Osteocyte (in vitro differentiated cells): Measurements from ENCODE around the gene AP2B1. TPM values are rescaled to one million over a fixed set of nuclear protein-coding genes. Genes with fewer than 3 reads are reported as not detected.

Experiments
- DNase-seq: peaks from one replicate; pipeline ENCODE4 v3.0.0; 2021; ENCODE audit warnings: mixed read lengths; ENCODE audit not compliant: unreplicated experiment; ENCODE audit errors: extremely low spot score
- H3K27ac Mint-ChIP-seq: one replicate; pipeline ENCODE4 v1.8.0; 2021; ENCODE audit warnings: mild to moderate bottlenecking, mixed read lengths; ENCODE audit not compliant: unreplicated experiment
- H3K27me3 Mint-ChIP-seq: one replicate; pipeline ENCODE4 v1.8.0; 2021; ENCODE audit warnings: mixed read lengths; ENCODE audit not compliant: unreplicated experiment
- H3K36me3 Mint-ChIP-seq: one replicate; pipeline ENCODE4 v1.8.0; 2021; ENCODE audit warnings: mixed read lengths; ENCODE audit not compliant: unreplicated experiment
- H3K4me1 Mint-ChIP-seq: one replicate; pipeline ENCODE4 v1.8.0; 2021; ENCODE audit warnings: mixed read lengths; ENCODE audit not compliant: unreplicated experiment
- H3K4me3 Mint-ChIP-seq: one replicate; pipeline ENCODE4 v1.8.0; 2021; ENCODE audit warnings: mild to moderate bottlenecking, moderate library complexity, mixed read lengths; ENCODE audit not compliant: unreplicated experiment
- H3K9me3 Mint-ChIP-seq: one replicate; pipeline ENCODE4 v1.8.0; 2021; ENCODE audit warnings: mixed read lengths; ENCODE audit not compliant: unreplicated experiment
- long read RNA-seq: library from polyadenylated mRNA; unstranded; transcript quantifications from one replicate; pipeline ENCODE4 v2.0.0, GENCODE V29; 2021
- total RNA-seq: library from RNA; stranded (reverse); gene quantifications from 2 replicates; pipeline ENCODE4 v1.2.1, GENCODE V29; 2021
- TF ChIP-seq, protein P1 (sequence below): fragments of 200-600 bp; sonication (generic); IDR thresholded peaks from 2 replicates; pipeline ENCODE4 v1.5.0; 2021; ENCODE audit warnings: antibody characterized with exemption, mild to moderate bottlenecking, moderate library complexity

Gene AP2B1
- 201 and 208 TPM in 2 replicates for total RNA-seq
- long read RNA-seq, full-length matches to known transcripts: 211 of 303 reads
- long read RNA-seq, partial matches to known transcripts: 55 of 303 reads
- long read RNA-seq, other reads (novel, unspliced or antisense): 37 of 303 reads

DNA sequence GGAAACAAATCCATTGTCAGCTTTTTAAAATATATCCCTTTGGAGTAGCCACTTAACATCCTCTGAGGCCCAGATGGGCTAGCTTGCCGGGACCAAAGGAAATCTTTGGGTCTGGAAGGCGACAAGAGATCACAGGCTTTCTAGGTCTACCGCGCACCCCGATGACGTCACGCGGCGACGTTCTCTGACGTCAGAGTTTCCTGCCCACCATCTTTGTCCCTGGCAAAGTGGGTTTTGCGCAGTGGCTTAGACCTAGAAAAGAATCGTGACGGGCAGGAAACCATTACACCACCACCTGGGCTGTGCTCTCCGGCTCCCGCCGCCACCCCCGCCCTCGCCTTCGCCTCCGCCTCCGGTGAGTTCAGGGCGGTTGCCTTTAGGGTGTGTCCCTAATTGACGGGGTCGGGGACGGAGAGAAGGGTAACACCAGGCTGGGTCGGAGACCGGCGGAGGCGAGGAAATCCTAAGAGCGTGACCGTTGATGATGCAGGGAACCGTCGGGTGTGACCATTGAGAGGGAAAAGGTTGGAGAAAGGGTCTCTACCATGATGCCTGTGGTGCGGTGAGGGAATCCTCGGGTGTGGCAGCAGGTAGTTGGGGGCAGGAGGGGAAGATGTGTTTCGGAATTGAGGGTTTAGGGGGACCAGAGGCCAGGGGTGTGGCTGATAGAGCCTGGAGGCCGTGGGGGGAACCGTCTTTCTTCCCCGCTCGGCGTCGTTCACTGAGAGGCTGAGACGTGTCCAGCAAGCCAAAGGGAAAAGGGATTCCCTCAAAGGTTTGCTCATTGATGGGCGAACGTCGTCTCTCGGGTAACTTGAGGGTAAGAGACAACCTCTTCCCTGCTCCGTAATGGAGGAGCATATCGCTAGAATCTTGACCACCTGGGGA is at the start of gene AP2B1:
AP2B1 (plus strand) TSS at position 249 of the 888 bp plus-strand sequence. CDS start 6,709 bp downstream, outside the sequence.
- Mint-ChIP-seq H3K27ac (peak within 1 kb of the TSS; percentile 99), H3K27me3 (peaks cover 14% of the 10 kb centered on the region), H3K4me3 (peak within 1 kb of the TSS; percentile 97), H3K9me3 (no peaks in the 10 kb centered on the region), H3K36me3 (no peaks in the 10 kb centered on the region), H3K4me1 (peaks cover 35% of the 10 kb centered on the region)
- TF ChIP-seq, protein P1, sequence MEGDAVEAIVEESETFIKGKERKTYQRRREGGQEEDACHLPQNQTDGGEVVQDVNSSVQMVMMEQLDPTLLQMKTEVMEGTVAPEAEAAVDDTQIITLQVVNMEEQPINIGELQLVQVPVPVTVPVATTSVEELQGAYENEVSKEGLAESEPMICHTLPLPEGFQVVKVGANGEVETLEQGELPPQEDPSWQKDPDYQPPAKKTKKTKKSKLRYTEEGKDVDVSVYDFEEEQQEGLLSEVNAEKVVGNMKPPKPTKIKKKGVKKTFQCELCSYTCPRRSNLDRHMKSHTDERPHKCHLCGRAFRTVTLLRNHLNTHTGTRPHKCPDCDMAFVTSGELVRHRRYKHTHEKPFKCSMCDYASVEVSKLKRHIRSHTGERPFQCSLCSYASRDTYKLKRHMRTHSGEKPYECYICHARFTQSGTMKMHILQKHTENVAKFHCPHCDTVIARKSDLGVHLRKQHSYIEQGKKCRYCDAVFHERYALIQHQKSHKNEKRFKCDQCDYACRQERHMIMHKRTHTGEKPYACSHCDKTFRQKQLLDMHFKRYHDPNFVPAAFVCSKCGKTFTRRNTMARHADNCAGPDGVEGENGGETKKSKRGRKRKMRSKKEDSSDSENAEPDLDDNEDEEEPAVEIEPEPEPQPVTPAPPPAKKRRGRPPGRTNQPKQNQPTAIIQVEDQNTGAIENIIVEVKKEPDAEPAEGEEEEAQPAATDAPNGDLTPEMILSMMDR: no peak
- peak; percentile 97 for DNase-seq

DNA sequence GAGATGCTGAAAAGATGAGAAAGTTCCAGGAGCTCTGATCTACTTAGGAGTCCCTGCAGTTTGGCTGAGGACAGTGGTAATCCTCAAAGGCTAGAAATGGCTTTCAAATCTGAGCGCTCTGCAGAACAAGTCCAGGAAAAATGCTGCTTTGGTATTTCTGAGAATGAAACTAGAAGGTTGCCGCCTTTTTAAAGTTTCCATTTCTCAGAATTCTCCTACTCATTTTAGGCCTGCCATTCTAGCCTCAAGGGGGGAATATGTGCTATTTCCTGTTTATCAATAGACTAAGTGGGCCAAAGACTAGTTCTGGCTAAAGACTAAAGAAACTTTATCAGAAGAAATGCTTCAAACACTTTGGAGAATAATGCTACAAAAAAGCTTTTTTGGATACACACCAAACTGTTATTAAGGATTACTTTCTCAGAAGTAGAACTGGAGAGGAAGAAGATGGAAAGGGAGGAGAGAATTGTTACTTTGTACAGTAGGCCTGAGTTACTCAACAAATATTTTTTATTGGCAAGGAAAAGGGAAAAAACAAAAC is 49.5 kb upstream of the AP2B1 start, which contains the start of gene SLFN12L:
SLFN12L (minus strand) TSS at position 78 of the 541 bp plus-strand sequence. CDS start 15,314 bp downstream, outside the sequence.
- Mint-ChIP-seq H3K9me3 (no peaks in the 10 kb centered on the region), H3K4me1 (peaks cover 16% of the 10 kb centered on the region), H3K36me3 (no peaks in the 10 kb centered on the region), H3K27ac (no peak within 1 kb of the TSS), H3K27me3 (peaks cover 7% of the 10 kb centered on the region), H3K4me3 (no peak within 1 kb of the TSS)
- no peak for DNase-seq
- TF ChIP-seq, protein P1: no peak

DNA sequence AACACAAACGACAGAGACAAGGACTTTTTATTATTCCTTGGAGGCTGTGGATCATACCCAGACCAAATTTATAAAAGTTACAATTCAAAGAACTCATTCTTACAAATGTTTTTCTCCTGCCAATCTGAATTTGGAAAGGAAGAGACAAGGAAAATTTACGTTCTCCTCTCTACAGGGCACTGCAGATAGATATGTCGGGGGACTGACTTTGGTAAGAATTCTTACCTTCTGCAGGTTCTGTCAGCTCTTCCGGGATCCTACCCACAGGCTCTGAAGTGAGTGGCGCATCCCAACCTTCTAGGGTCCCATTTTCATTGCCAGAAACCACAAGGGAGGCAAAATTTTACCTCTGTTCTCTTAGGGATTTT is 47.5 kb upstream of the AP2B1 start:
- Mint-ChIP-seq H3K4me3 (no peak overlapping the region), H3K4me1 (peaks cover 14% of the 10 kb centered on the region)

DNA sequence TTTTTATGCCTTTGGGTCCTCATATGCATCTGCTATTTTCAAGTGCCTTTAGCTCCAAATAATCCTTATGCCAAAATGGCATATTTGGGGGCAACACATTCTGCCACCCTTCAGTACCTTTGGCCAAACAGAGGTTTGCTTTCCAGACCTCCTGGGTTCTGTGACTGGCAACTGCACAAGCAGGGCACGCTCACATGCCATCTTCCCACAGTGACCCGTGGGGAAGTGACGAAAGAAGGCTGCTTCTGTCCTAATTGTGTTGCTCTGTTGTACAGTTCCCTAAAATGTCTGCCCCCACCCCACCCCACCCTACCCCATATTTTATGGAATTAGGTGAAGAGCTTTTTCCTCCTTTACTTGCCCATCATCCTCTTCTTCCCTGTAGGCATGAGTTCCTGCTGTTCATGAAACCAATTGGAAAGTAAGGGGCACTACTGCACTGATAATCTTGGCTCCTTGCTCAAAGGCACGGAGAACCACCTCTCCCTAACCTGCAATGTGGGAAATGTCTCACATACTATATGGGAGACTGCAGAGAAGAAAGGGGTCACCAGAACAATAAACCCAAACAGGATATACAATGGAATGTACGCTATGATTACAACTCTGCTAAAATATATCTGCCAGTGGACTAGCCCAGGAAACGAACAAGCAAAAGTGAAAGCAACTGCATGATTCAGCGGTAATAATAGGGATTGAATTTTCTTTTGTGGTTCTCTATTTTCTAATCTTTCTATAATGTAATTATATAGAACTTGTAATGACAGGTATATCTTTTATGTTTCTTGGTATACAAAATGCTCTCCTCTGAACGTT is 46.3 kb upstream of the AP2B1 start:
- no peak for DNase-seq
- peak overlapping the region; percentile 78 for H3K27ac Mint-ChIP-seq
- H3K4me1 Mint-ChIP-seq: peaks cover 14% of the 10 kb centered on the region
- no peaks in the 10 kb centered on the region for H3K9me3 Mint-ChIP-seq
- H3K27me3 Mint-ChIP-seq: peaks cover 13% of the 10 kb centered on the region
- TF ChIP-seq, protein P1: no peak
- H3K36me3 Mint-ChIP-seq: no peaks in the 10 kb centered on the region
- H3K4me3 Mint-ChIP-seq: peak overlapping the region; percentile 46

More for the DNA sequence above, 47.5 kb upstream of the AP2B1 start:
- H3K36me3 Mint-ChIP-seq: no peaks in the 10 kb centered on the region
- DNase-seq: no peak
- peaks cover 4% of the 10 kb centered on the region for H3K27me3 Mint-ChIP-seq
- TF ChIP-seq, protein P1: no peak
- no peaks in the 10 kb centered on the region for H3K9me3 Mint-ChIP-seq
- H3K27ac Mint-ChIP-seq: no peak overlapping the region
